GM21390 (cell line): ENCODE data around the gene FKBP3.
"Not testable (repeated sequence)": the region's sequence is repeated elsewhere in the genome, so short reads cannot be mapped to it uniquely, and the experiment has no call there.

Source experiments
- ATAC-seq: cut with Tn5 transposase; IDR thresholded peaks from one replicate; pipeline ENCODE4 v1.9.1; 2021; ENCODE audit not compliant: unreplicated experiment

FKBP3 gene

DNA sequence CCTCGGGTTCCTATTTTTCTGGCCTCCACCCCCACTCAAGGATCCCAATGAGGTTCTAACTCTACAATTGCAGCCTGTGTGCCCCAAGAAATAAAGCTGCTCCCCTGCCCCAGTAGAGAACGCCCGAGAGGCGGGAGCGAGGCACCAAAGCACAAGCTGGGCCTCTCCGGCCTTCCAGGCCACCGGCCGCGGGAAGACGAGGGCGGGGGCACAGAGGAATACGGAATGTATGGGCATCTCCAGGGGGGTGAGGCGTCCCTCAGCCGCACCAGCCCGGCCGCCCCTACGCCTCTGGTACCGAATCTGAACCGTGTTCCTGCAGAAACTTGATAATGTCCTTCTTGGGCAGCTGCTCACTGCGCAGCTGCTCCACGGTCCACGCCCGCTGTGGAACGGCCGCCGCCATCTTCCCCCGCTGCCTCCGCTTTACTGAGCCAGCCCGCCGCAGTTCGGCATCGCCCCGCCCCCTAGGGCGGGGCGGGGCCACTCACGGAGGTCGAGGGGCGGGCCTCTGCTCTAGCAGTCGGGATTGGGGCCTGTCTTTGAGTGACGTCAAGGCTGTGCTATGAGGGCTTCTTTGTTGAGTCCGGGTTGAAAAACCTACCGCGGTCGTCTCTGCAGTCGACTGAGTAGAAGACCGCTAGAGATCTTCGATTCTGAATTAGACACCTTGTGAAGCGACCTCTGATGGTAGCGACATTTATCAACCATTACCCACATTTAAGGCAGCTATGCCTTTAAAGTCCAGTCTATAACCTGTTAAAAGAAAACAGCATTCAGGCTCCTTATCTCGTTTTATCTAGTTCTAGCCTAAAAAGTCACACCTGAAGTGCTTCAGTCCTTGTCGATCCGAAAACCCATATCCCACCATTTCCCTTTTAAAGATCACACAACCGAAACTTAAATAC lies at the start of gene FKBP3:
Gene FKBP3, minus strand, starts transcription at position 431 of the 908 bp plus-strand sequence. Its CDS starts 25 bp downstream, at position 406.
- peak; percentile 87 for ATAC-seq

GRCh38 chr14:45181806-45182205 lies 47.5 kb upstream of the FKBP3 start:
- ATAC-seq, result no peak

GRCh38 chr14:45181329-45181728 lies 47.0 kb upstream of the FKBP3 start:
- ATAC-seq, result no peak

DNA sequence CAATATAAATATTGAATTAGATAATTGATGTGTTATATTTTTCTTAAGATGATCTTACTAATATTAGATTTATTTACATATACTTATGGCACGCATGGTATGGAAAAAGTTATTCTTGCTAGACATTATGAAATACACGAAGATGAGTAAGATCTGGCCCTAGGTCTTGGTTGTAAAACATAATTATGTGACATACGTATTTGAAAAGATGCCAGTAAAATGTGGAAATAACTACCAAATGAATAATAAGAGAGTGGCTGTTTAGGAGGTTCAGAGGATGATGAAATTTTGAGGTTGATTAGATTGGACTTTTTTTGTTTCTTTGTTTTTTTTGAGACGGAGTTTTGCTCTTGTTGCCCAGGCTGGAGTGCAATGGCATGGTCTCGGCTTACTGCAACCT lies 42.8 kb upstream of the FKBP3 start:
- ATAC-seq, result no peak

DNA sequence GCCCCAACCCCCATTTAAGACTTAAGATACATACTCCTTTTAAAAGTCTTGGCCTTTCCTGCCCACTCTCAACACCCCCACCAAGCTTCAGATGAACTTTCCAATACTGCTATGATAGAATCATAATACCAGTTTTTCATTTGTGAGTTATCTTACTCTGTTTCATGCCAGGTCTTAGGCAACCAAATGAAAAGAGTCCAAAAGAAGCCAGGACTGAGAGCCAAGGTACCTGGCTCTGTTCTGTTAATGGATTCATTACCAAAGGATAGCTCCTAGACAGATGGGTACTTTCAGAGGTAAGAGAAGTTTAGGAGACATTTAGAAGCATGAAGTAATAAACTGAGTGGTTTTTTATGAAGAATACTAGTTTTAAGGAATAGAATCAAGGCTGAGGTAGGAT lies 35.6 kb upstream of the FKBP3 start:
- ATAC-seq, result no peak

GRCh38 chr14:45156067-45156466 lies 21.8 kb upstream of the FKBP3 start:
- ATAC-seq, result no peak

DNA sequence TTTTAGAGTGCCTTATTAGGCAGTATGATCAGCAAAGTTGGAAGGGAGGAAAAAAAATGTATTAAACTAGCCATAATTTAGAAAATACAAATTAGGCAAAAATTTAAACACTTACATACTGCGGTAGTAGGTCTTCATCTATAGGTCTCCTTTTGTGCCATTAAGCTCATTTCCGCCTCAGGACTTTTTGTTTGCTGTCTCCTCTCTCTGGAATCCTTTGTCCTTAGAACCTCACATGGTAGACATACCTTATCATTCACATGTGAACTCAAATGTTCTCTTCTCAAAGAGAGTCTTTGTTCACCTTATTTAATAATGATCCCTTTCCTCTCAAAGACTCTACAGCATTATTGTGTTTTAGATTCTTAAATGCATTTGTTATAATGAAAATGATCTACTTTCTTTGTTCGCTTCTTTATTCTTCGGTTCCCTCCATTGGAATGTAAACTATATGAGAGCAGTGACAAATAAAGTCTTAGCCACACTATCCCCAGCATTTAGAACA lies 16.2 kb upstream of the FKBP3 start:
- no peak for ATAC-seq

GRCh38 chr14:45149602-45150001 lies 15.3 kb upstream of the FKBP3 start:
- ATAC-seq, result no peak

- no peak for ATAC-seq
These were observed 10.9 kb upstream of the FKBP3 start for GRCh38 chr14:45145214-45145613.

DNA sequence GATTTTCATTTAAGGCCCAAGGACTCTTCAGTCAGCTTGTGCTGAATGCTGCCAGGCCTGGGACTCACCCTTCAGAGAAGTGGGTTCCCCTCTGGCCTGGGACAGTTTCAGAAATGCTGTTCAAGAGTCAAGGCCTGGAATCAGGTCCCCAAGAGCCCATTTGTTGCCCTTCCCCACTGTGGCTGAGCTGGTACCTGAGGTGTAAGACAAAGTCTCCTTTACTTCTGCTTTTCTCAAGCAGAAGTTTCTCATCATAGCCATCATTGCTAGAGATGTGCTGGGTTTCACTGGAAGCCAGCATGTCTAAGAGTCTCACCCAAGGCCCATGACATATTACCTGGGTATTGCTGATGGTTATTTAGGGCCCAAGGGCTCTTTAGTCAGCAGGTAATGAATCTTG lies 10.4 kb upstream of the FKBP3 start:
- ATAC-seq, result peak; percentile 64

DNA sequence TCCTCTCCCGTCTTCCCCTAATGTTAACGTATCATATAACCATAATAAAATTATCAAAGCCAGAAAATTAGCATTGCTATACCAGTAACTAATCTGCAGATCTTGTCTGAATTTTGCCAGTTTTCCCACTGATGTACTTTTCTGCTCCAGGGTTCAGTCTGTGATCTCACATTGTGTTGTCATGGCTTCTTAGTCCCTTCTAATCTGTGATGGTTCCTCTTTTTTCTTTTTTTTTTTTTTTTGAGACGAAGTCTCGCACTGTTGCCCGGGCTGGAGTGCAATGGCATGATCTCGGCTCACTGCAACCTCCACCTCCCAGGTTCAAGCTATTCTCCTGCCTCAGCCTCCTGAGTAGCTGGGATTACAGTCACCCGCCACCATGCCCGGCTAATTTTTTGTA lies 7.8 kb upstream of the FKBP3 start:
- ATAC-seq, result not testable (repeated sequence)

- no peak for ATAC-seq
These were observed 6.4 kb upstream of the FKBP3 start for GRCh38 chr14:45140661-45141187.

- no peak for ATAC-seq
These were observed 2.1 kb upstream of the FKBP3 start for GRCh38 chr14:45136399-45136798.

DNA sequence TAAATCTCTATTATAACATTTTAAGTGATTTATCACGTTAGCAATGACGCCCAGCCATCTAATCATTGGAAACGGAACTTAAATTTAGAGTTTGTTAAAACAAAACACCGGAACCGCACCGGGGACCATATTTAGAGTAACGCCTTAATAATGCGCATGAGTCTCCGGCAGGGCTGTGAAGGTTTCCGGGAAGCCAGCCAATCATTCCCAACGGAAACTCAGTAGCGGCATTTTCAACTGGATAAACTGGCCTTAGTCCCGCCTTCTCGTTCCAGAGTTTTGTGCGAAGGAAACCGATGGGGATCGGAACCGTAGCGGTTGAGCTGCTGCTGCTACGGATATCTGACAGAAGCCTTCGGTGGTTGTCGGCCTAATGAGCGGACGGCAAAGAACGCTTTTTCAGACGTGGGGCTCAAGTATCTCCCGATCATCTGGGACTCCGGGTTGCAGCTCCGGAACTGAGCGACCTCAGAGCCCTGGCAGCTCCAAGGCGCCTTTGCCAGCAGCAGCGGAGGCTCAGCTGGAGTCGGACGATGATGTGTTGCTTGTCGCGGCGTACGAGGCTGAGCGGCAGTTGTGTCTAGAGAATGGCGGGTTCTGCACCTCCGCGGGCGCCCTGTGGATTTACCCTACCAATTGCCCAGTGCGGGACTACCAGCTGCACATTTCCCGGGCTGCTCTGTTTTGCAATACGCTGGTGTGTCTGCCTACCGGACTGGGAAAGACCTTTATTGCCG lies 1.5 kb upstream of the FKBP3 start, which contains the start of gene FANCM:
Gene FANCM, plus strand, starts transcription at position 272 of the 737 bp plus-strand sequence. Its CDS starts 102 bp downstream, at position 374.
- peak; percentile 33 for ATAC-seq

DNA sequence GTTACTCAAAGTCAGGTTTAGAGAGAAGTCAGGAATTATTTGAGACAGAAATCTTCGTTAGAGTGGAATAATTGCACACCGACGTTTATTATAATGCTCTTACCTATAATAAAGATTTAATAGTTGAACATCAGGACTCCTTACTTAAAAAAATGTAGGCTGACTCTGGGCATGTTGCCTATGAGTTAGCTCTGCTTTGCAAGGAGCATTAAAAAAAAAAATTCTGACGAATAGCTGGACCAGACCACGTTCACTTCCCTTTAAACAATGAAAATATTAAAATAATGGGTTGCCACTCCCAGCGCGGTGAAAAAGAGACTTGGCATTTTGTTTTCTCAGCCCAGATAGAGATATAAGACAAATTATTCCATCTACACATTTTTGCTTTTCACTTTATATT lies 875 bp upstream of the FKBP3 start:
- no peak for ATAC-seq

DNA sequence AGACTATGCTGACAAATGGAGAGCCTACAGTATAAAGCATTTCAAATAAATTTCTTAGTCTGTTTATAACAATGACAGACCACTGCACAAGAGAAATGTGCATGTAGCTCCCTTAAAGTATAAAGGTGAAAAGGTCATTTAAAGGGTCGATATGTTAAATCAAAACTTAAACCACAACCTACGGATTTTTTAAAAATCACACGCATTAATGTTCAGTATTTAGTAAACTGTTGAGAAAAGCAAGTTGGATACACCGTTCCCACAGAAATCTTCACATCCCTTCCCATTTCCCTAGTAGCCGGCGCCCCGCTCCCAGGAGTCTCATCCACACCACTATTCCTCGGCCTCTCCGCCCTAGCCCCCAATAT lies 614 bp downstream of the FKBP3 start:
- ATAC-seq, result no peak

GRCh38 chr14:45128963-45129629 lies 5.2 kb downstream of the FKBP3 start:
- ATAC-seq, result no peak

- ATAC-seq, result no peak
These were observed 8.5 kb downstream of the FKBP3 start for GRCh38 chr14:45125754-45126153.

DNA sequence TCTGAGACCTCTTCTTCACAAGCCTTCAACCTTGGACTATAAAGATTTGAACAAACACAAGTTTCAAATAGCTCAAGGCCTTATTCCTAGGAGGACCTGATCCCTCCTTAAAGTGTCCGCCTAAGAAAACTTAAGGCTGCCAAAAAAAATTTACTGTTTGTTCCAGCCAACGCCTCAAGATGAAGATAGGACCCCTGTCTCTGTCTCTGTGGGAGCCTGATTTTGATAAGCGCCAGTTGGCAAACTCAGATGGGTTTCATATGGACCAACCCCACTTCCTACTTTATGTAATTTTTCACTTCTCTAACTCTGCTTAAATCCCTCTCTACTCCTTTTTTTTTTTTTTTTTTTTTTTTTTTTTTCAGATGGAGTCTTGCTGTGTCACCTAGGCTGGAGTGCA lies 11.0 kb downstream of the FKBP3 start:
- no peak for ATAC-seq

GRCh38 chr14:45120096-45120495 lies 14.2 kb downstream of the FKBP3 start:
- no peak for ATAC-seq

GRCh38 chr14:45118594-45118993 lies 15.7 kb downstream of the FKBP3 start:
- ATAC-seq, result no peak
